Left forelimb (tissue), 1 donor: ENCODE data around the gene ST6GAL1.
"Not testable (repeated sequence)": the region's sequence is repeated elsewhere in the genome, so short reads cannot be mapped to it uniquely, and the experiment has no call there.

Experiments
- DNase-seq: peaks from one replicate; pipeline ENCODE4 v3.0.0-alpha.2; 2018; ENCODE audit warnings: low spot score

ST6GAL1 gene

GRCh38 chr3:186967686-186968085 is 37.4 kb downstream of the ST6GAL1 start:
- DNase-seq = no peak

- no peak for DNase-seq
Observed at GRCh38 chr3:186969607-186970006, 39.3 kb downstream of the ST6GAL1 start.

GRCh38 chr3:186971106-186971505 is 40.8 kb downstream of the ST6GAL1 start:
- DNase-seq = not testable (repeated sequence)

- DNase-seq = no peak
Observed at GRCh38 chr3:186971578-186971977, 41.3 kb downstream of the ST6GAL1 start.

- DNase-seq = no peak
Observed at GRCh38 chr3:186973702-186974101, 43.4 kb downstream of the ST6GAL1 start.

GRCh38 chr3:186974824-186975313 is 44.5 kb downstream of the ST6GAL1 start:
- DNase-seq = no peak

- DNase-seq = no peak
Observed at GRCh38 chr3:186975726-186976125, 45.4 kb downstream of the ST6GAL1 start.

GRCh38 chr3:186976837-186977750 is 46.8 kb downstream of the ST6GAL1 start:
- no peak for DNase-seq

GRCh38 chr3:186978712-186979111 is 48.4 kb downstream of the ST6GAL1 start:
- no peak for DNase-seq

- DNase-seq = no peak
Observed at GRCh38 chr3:186979852-186980251, 49.5 kb downstream of the ST6GAL1 start.

GRCh38 chr3:186980989-186981388 is 50.7 kb downstream of the ST6GAL1 start:
- no peak for DNase-seq

GRCh38 chr3:186983659-186984058 is 53.3 kb downstream of the ST6GAL1 start:
- no peak for DNase-seq

GRCh38 chr3:186984064-186984463 is 53.7 kb downstream of the ST6GAL1 start:
- no peak for DNase-seq

GRCh38 chr3:186985661-186986364 is 55.5 kb downstream of the ST6GAL1 start:
- no peak for DNase-seq

GRCh38 chr3:186986406-186986805 is 56.1 kb downstream of the ST6GAL1 start:
- no peak for DNase-seq

GRCh38 chr3:186986816-186987215 is 56.5 kb downstream of the ST6GAL1 start:
- DNase-seq = no peak

- no peak for DNase-seq
Observed at GRCh38 chr3:186988806-186989205, 58.5 kb downstream of the ST6GAL1 start.

- no peak for DNase-seq
Observed at GRCh38 chr3:186989429-186989828, 59.1 kb downstream of the ST6GAL1 start.

- no peak for DNase-seq
Observed at GRCh38 chr3:186990277-186990676, 60.0 kb downstream of the ST6GAL1 start.

- DNase-seq = no peak
Observed at GRCh38 chr3:186990878-186991308, 60.6 kb downstream of the ST6GAL1 start.

- DNase-seq = no peak
Observed at GRCh38 chr3:186991470-186991869, 61.1 kb downstream of the ST6GAL1 start.

- DNase-seq = not testable (repeated sequence)
Observed at GRCh38 chr3:186992096-186992495, 61.8 kb downstream of the ST6GAL1 start.

GRCh38 chr3:186993210-186993782 is 63.0 kb downstream of the ST6GAL1 start:
- no peak for DNase-seq
